ENCODE measurements around the gene DCXR.

Gene DCXR

DNA sequence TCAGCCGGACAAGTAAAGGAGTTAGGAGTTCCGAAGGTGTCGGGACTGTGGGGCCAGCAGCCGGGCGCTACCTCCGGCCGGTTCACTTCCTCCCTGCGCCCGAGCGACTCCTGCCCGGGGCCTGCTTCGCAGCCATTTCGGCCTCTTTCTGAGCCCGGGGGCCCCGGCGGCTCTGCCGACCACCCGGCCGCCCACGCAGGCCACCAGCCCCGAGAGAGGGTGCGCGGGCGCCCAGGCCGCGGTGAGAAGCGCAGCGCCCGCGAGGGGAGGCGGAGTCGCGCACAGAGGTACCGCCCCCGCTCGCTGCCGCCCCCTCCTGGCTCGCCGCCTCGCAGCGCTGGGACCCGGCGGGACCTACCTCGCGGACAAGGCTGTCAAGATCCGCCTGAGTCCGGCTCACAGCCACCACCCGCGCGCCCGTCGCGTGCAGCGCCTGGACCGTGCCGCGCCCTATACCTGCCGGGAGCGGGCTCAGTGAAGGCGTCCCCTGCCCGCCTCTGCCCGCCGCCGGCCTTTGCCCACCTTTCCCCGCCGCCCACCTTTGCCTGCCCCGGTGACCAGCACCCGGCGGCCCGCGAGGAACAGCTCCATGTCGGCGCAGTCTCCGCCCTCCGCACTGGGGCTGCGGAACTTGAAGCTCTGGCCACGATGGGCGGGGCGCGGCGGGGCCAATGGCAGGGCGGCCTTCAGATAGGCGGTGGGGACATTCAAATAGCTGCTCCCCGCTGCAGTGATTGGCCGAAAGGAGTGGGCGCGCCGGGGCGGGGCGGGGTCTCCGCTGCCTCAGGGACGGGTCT lies at the start of gene DCXR:
Gene DCXR (minus strand): TSS at position 606 of the 797 bp plus-strand sequence. CDS start 15 bp downstream, at position 591.
- Histone ChIP-seq H3K9ac (ENCODE audit: insufficient read length) (peak within 1 kb of the TSS; percentile 91), H3K4me3 (peak within 1 kb of the TSS; percentile 95), H3K36me3 (ENCODE audit: insufficient read depth, low read length) (no peaks in the 10 kb centered on the region), H3K27ac (peak within 1 kb of the TSS; percentile 85), H3K9me3 (ENCODE audit: low read depth, low read length) (no peaks in the 10 kb centered on the region)
- DNase-seq (ENCODE audit: low read depth, low spot score) = peak; percentile 62
- TF ChIP-seq POLR2AphosphoS5 (IDR thresholded peaks at IDR 0.05; ENCODE audit: borderline replicate concordance, low read depth, low read length) (peak; percentile 93), FOXP2 (optimal IDR thresholded peaks at IDR 0.05; ENCODE audit: control extremely low read depth, extremely low read length, insufficient read depth) (no peak)

DNA sequence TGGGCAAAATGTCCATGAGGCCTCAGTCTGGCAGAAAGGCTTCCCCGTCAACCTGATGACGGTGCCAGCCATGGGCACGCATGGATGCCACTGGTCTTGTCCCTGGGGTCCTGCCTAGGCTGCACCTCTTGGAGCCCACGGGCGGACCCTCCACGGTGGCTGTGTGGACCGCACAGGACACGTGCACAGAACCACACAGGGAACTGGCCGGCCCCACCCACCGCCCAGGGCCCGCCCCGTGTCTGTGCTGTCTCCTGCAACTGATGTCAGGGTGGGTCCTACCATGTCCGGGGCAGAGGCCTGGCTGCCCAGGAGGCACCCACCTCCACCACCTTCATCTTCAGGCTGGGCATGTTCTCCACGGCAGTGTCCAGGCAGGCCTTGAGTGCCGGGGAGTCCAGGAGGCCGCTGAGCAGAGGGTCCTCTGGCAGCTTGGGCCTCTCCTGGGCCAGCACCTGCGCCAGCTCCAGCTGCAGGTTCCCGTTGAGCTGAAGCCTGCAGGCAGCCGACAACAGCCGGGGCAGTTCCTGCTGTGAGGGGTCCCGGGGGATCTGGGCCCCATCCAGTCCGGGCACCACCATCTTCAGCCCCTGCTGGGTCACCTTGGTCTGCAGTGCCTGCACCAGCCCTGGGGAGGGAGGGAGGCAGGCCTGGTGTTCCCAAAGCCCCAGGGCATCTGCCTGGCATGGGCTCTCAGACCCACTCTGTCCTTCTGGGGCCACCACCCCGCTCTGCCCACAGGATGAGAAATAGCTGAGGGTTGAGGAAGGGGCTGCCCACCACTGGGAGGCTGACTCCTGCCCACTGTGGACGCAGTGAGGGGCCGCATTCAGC lies 48.7 kb upstream of the DCXR start:
- Histone ChIP-seq H3K36me3 (ENCODE audit: insufficient read depth, low read length) (peaks cover 98% of the 10 kb centered on the region), H3K27ac (no peak overlapping the region), H3K9ac (ENCODE audit: insufficient read length) (no peak overlapping the region), H3K9me3 (ENCODE audit: low read depth, low read length) (no peaks in the 10 kb centered on the region), H3K4me3 (no peak overlapping the region)
- DNase-seq (ENCODE audit: low read depth, low spot score) = no peak
- no peak for TF ChIP-seq EZH2 (IDR thresholded peaks at IDR 0.05)
- TF ChIP-seq POLR2AphosphoS5 (IDR thresholded peaks at IDR 0.05; ENCODE audit: borderline replicate concordance, low read depth, low read length) = no peak
- TF ChIP-seq FOXP2 (optimal IDR thresholded peaks at IDR 0.05; ENCODE audit: control extremely low read depth, extremely low read length, insufficient read depth) = no peak

DNA sequence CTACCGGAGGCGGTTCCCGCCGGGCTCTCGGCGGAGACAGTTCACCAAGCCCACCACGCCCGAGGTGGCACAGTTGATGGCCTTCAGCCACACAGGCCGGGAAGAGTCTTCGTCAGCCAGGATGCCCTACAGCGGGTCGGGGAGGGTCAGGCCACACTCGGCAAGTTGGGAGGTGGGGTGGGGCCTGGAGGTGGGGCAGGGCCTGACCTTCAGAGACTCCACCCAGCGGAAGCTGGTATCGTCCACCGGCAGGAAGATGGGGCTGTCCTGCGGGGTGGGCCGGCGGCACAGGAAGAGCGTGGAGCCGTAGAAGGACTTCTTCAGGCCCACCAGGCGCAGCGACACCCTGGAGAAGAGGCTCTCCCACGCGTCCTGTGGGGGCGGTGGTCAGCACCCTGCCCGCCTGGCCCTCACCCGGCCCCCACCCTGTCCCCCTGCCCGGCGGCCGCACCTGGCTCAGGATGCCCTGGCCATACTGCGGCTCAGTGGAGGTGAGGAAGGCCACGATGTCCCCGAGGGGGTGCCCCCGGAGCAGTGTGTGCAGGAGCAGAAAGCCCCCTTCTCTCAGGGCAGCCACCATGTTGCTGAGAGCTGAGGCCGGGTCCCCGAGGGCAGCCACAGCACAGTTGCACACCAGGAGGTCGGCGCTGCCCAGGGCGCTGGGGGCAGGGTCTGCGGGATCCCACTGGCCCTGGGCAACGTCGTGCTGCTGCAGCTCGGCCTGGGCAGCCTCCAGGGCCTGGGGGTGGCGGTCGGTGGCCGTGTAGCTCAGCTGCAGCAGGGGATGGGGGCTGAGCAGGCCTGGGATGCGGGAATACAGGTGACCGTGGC lies 47.7 kb upstream of the DCXR start:
- no peak overlapping the region for H3K9ac ChIP-seq (ENCODE audit: insufficient read length)
- TF ChIP-seq POLR2AphosphoS5 (IDR thresholded peaks at IDR 0.05; ENCODE audit: borderline replicate concordance, low read depth, low read length) (peak; percentile 24; the same call in 1 of the 2 replicates), FOXP2 (optimal IDR thresholded peaks at IDR 0.05; ENCODE audit: control extremely low read depth, extremely low read length, insufficient read depth) (no peak)
- H3K4me3 ChIP-seq = no peak overlapping the region
- no peaks in the 10 kb centered on the region for H3K9me3 ChIP-seq (ENCODE audit: low read depth, low read length)
- no peak overlapping the region for H3K27ac ChIP-seq
- peaks cover 98% of the 10 kb centered on the region for H3K36me3 ChIP-seq (ENCODE audit: insufficient read depth, low read length)
- DNase-seq (ENCODE audit: low read depth, low spot score) = no peak

DNA sequence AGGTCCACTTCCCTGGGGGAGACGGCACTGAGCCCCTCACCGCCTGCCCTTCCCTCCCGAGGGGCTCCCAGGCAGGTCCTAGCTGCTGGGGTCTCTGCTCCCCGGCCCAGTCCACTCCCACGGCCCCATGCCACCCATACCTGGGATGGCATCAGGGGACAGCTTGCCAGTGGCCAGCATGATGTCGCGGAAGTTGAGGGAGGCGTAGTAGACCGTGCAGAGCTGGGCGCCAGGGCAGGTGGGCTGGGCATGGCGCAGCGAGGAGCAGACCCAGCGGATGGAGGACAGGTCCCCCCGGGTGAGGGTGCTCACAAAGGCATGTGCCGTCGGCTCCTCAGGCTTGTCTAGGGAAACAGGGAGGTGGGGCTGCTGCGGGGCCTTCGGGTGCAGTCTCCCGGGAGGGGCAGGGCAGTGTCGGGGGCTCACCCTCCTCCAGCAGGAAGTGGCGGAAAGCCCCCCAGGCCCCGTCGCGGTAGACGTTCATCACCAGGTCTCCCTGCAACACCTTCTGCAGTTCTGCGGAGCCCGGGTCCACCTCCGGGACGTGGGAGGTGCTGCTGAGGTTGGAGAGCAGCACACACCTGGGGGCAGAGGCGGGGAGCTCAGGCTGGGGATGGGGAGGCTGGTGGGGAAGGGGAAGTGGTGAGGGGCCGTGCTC lies 47.0 kb upstream of the DCXR start:
- Histone ChIP-seq H3K36me3 (ENCODE audit: insufficient read depth, low read length) (peaks cover 97% of the 10 kb centered on the region), H3K4me3 (no peak overlapping the region), H3K9me3 (ENCODE audit: low read depth, low read length) (no peaks in the 10 kb centered on the region), H3K9ac (ENCODE audit: insufficient read length) (no peak overlapping the region), H3K27ac (no peak overlapping the region)
- no peak for DNase-seq (ENCODE audit: low read depth, low spot score)
- TF ChIP-seq EZH2 (IDR thresholded peaks at IDR 0.05) = no peak
- TF ChIP-seq POLR2AphosphoS5 (IDR thresholded peaks at IDR 0.05; ENCODE audit: borderline replicate concordance, low read depth, low read length) = no peak
- TF ChIP-seq FOXP2 (optimal IDR thresholded peaks at IDR 0.05; ENCODE audit: control extremely low read depth, extremely low read length, insufficient read depth) = no peak

DNA sequence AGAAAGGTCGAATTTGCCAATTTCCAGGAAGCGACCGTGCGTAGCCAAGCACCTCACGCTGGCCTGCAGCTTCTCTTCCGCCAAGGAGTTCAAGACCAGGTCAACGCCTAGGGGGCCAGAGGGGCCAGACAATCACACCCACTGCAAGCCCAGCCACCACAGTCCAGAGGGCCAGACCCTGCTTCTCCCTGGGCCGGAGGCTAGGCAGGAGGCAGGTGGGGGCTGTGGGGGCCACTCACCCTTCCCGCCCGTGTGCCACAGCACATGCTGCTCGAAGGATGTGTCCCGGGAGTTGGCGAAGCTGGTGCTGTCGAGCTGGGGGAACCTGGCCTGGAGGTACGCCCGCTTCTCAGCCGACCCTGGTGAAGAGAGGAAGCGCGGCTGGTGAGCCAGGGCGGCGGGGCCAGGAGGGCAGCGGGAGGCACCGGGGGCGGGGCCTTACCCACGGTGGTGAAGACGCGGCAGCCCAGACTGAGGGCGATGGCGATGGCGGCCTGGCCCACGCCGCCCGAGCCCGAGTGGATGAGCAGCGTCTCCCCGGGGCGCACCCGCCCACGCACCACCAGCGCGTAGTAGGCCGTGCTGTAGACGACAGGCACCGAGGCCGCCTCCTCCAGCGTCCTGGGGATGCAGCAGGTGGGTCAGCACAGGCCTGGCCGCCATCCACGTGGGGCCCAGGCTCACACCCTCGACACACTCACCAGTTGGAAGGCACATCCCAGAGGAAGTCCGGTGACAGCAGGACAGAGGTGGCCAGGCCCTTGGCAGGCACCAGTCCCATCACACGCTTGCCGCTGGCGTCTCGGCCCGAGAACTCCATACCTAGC lies 46.2 kb upstream of the DCXR start:
- TF ChIP-seq EZH2 (IDR thresholded peaks at IDR 0.05) (no peak), POLR2AphosphoS5 (IDR thresholded peaks at IDR 0.05; ENCODE audit: borderline replicate concordance, low read depth, low read length) (no peak), FOXP2 (optimal IDR thresholded peaks at IDR 0.05; ENCODE audit: control extremely low read depth, extremely low read length, insufficient read depth) (no peak)
- no peak overlapping the region for H3K27ac ChIP-seq
- H3K9me3 ChIP-seq (ENCODE audit: low read depth, low read length) = no peaks in the 10 kb centered on the region
- DNase-seq (ENCODE audit: low read depth, low spot score) = no peak
- H3K4me3 ChIP-seq = no peak overlapping the region
- H3K9ac ChIP-seq (ENCODE audit: insufficient read length) = no peak overlapping the region
- H3K36me3 ChIP-seq (ENCODE audit: insufficient read depth, low read length) = peaks cover 95% of the 10 kb centered on the region

DNA sequence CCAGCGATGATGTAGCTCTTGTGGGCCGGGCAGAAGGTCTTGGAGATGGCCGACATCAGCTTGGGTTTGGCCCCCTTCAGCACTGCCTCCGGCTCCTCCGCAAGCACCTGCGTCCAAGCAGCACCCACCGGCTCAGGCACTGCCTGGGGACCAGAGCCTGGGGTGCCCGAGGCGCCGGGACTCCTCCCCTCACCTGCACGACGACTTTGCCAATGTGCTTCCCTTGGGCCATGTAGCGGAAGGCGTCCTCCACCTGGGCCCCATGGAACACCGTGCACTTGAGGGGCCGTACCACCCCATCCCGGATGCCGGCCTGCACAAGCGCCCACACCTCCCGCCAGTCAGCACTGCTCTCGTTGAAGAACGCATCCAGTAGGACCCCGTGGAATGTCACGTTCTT lies 45.5 kb upstream of the DCXR start:
- Histone ChIP-seq H3K27ac (no peak overlapping the region), H3K36me3 (ENCODE audit: insufficient read depth, low read length) (peaks cover 95% of the 10 kb centered on the region), H3K9ac (ENCODE audit: insufficient read length) (no peak overlapping the region)

DNA sequence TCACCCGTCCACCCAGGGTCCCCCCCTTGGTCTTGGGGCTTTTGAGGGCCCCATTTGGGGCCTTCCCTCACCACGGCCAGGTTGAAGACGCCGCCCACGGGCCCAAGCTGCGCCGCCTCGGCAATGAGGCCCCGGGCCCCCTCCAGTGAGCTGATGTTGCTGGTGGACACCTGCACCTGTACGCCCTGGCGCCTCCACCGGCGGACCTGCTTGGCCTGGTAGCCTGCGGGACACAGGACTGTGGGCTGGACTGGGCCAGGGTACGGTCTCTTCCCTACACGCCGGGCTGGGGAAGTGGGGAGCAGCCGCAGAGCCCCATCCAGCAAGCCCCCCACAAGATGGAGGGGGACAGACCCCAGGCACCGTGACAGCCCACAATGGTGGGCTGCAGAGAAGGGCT lies 45.0 kb upstream of the DCXR start:
- Histone ChIP-seq H3K9ac (ENCODE audit: insufficient read length) (no peak overlapping the region), H3K36me3 (ENCODE audit: insufficient read depth, low read length) (peaks cover 90% of the 10 kb centered on the region), H3K27ac (no peak overlapping the region), H3K9me3 (ENCODE audit: low read depth, low read length) (no peaks in the 10 kb centered on the region), H3K4me3 (no peak overlapping the region)
- TF ChIP-seq EZH2 (IDR thresholded peaks at IDR 0.05) = no peak
- TF ChIP-seq POLR2AphosphoS5 (IDR thresholded peaks at IDR 0.05; ENCODE audit: borderline replicate concordance, low read depth, low read length) = no peak
- no peak for TF ChIP-seq FOXP2 (optimal IDR thresholded peaks at IDR 0.05; ENCODE audit: control extremely low read depth, extremely low read length, insufficient read depth)
- no peak for DNase-seq (ENCODE audit: low read depth, low spot score)

More for the DNA sequence above, 45.5 kb upstream of the DCXR start:
- no peak for TF ChIP-seq EZH2 (IDR thresholded peaks at IDR 0.05)
- no peak for TF ChIP-seq FOXP2 (optimal IDR thresholded peaks at IDR 0.05; ENCODE audit: control extremely low read depth, extremely low read length, insufficient read depth)
- TF ChIP-seq POLR2AphosphoS5 (IDR thresholded peaks at IDR 0.05; ENCODE audit: borderline replicate concordance, low read depth, low read length) = no peak; the same call in 1 of the 2 replicates
- no peak for DNase-seq (ENCODE audit: low read depth, low spot score)
- Histone ChIP-seq H3K9me3 (ENCODE audit: low read depth, low read length) (no peaks in the 10 kb centered on the region), H3K4me3 (no peak overlapping the region)

Data from SK-N-MC (cell line).